Omental fat pad (tissue), 4 donors: ENCODE results near the gene FBXL15. TPM values are rescaled to one million over a fixed set of nuclear protein-coding genes. Genes with fewer than 3 reads are reported as not detected.
A peak's percentile ranks its signal among the peaks of the same experiment; 100 is the strongest.

Source experiments
- ATAC-seq: fragments of 150-250 bp; one replicate; pipeline ENCODE4 v1.9.1; 2016; ENCODE audit warnings: mild to moderate bottlenecking, moderate library complexity; ENCODE audit not compliant: low FRiP score
- DNase-seq: peaks from one replicate; pipeline ENCODE4 v3.0.0-alpha.2; 2019; ENCODE audit warnings: low spot score
- total RNA-seq, 4 donors: library from RNA; depleted of rRNA; stranded (reverse); fragments of >200 nt; gene quantifications; one replicate each; pipeline ENCODE4 v1.1.0, GENCODE V29; 2016
- TF ChIP-seq, protein P1 (sequence below), 3 donors: fragments of 450-650 bp; IDR thresholded peaks; one replicate each; pipeline ENCODE4 v1.5.1; 2016 to 2017; ENCODE audit warnings: antibody characterized with exemption in 3 of 3, mild to moderate bottlenecking in 3 of 3, moderate library complexity in 2 of 3

The FBXL15 gene
- total RNA-seq, 4 donors from 2014 or later, result 11.7 to 16.8 (median 15.0) TPM

DNA sequence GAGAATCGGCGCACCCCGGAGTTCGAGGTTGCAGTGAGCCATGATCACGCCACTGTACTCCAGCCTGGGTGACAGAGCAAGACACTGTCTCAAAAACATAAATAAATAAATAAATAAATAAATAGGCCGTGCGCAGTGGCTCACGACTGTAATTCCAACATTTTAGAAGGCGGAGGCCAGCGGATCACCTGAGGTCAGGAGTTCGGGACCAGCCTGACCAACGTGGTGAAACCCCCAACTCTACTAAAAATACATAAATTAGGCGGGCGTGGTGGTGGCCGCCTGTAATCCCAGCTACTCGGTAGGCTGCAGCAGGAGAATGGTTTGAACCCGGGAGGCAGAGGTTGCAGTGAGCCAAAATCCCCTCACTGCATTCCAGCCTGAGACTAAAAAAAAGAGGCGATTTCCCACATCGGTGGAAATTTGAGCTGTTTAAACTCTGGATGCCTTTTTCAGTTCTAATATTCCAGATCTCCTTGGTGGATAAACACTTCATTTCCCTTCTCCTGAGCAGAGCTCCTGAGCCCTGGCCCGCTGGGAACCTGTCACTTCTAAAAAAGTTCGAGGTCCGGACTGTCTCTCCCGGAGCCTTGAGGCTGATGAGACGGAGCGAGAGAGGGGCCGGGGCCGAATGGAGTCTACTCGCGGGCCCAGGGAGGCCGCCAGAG lies 27.1 kb upstream of the FBXL15 start:
- DNase-seq, result no peak
- TF ChIP-seq, protein P1, sequence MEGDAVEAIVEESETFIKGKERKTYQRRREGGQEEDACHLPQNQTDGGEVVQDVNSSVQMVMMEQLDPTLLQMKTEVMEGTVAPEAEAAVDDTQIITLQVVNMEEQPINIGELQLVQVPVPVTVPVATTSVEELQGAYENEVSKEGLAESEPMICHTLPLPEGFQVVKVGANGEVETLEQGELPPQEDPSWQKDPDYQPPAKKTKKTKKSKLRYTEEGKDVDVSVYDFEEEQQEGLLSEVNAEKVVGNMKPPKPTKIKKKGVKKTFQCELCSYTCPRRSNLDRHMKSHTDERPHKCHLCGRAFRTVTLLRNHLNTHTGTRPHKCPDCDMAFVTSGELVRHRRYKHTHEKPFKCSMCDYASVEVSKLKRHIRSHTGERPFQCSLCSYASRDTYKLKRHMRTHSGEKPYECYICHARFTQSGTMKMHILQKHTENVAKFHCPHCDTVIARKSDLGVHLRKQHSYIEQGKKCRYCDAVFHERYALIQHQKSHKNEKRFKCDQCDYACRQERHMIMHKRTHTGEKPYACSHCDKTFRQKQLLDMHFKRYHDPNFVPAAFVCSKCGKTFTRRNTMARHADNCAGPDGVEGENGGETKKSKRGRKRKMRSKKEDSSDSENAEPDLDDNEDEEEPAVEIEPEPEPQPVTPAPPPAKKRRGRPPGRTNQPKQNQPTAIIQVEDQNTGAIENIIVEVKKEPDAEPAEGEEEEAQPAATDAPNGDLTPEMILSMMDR (IDR thresholded peaks at IDR 0.05), result peak in 1 of 3 donors; percentile 86
- no peak for ATAC-seq

DNA sequence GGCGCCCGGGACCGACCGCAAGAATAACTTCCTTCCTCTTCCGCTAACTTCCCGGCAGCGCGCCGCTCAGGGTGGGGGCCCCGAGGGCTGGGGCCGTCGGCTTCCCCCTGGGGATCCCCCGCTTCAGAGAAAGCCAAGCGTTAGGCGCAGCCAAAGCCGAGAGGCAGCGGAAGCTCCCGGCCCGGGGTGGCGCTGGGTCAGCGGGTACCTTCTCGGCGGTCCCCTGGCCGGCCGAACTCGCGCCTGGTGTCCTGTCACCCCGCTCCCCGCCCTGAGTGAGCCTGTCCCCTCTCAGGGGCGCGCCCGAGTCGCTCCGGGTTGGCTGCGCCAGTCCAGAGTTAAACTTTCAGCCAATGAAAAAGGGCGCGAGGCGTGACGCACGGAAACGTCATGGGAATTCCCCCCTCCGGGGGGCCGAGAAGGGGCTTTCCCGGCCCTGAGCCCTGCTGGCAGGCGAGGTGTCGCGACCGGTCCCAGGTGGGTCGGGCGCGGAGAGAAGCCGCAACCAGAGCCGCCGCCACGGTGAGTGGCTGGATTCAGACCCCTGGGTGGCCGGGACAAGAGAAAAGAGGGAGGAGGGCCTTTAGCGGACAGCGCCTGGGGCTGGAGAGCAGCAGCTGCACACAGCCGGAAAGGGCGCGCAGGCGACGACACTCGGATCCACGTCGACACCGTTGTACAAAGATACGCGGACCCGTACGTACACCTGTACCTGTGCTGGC lies 26.4 kb upstream of the FBXL15 start:
- DNase-seq, result peak; percentile 89

DNA sequence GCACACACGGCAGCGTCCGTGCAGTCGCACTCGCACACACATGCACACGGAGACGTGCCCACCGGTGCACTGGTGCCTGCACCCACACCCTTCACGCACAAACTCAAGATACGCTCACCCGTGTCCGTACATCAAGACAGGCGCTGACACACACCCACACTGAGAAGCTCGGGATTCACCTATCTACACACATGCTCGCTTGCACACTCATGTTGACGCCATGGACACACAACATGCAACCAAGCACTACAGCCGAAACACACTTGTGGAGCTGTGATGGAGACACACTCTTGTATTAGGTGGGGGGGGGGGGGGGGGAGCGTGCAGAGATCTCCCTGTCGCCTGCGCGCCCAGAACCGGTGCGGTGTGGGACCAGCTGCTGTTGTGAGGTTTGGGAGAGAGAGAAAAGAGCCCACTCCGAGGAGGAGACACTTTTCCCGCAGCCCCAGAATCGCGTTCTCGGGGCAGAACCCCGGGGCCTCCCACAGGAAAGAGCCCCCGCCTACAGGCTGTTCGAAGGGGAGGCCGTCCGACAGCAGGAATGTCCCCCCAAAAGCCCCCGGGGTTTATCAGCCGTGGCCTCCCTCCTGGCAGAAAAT lies 25.7 kb upstream of the FBXL15 start:
- DNase-seq (no peak), ATAC-seq (peak; percentile 19)
- TF ChIP-seq, protein P1 (IDR thresholded peaks at IDR 0.05), result no peak

More for the DNA sequence above, 26.4 kb upstream of the FBXL15 start:
- TF ChIP-seq, protein P1 (IDR thresholded peaks at IDR 0.05), result peak in 1 of 3 donors; percentile 77
- peak; percentile 88 for ATAC-seq

DNA sequence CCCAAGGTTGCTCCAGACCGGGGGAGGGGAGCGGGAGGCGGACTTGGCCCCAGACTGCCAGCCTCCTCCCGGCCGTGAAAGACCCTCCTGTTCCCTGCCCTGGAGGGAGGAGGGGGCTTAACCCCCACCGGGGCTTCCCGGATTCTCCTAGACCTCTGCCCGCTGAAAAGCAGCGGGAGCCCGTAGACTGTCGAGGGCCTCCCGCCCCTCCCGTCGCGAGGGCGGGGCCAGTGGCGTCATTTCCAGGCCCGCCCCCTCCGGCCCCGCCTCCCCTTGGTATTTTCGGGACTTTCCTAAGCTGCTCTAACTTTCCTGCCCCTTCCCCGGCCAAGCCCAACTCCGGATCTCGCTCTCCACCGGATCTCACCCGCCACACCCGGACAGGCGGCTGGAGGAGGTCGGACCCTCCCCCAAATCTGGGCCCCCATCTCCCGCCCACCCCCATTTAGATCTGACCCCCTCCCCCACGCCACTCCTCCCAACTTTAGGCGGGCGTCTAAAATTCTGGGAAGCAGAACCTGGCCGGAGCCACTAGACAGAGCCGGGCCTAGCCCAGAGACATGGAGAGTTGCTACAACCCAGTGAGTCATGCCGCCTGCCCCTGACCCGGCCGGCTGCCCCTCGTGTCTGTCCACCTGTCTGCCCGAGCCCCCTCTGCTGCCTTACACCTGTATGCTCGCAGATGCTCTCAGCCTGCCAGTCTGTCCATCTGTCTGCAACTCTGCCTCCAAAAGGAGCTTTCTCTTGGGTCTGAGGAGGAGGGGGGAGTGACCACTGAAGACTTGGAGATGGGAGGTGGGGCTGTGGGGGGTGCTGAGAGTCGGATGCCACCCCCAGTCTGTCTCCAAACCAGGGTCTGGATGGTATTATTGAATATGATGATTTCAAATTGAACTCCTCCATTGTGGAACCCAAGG lies 25.0 kb upstream of the FBXL15 start, which contains the start of gene NFKB2:
Gene NFKB2 (plus strand): TSS at position 306 of the 917 bp plus-strand sequence. CDS start 255 bp downstream, at position 561.
- TF ChIP-seq, protein P1 (IDR thresholded peaks at IDR 0.05), result no peak
- DNase-seq, result peak; percentile 82
- ATAC-seq, result peak; percentile 61

DNA sequence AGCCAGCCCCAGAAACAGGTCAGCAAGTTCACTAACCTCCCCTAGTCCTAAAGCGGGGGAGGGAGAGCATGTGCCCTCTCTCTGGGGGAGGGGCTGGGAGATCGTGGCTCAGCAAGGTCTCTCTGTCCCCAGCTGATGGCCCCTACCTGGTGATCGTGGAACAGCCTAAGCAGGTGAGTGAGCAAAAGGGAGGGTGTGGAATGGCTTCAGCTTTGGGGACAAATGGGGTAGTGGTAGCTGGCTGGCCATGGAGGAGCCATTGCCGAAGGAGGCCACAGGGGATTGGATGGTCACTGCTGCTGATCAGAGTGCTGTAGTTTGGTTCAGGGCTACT lies 24.4 kb upstream of the FBXL15 start:
- no peak for DNase-seq
- TF ChIP-seq, protein P1 (IDR thresholded peaks at IDR 0.05), result no peak
- no peak for ATAC-seq

DNA sequence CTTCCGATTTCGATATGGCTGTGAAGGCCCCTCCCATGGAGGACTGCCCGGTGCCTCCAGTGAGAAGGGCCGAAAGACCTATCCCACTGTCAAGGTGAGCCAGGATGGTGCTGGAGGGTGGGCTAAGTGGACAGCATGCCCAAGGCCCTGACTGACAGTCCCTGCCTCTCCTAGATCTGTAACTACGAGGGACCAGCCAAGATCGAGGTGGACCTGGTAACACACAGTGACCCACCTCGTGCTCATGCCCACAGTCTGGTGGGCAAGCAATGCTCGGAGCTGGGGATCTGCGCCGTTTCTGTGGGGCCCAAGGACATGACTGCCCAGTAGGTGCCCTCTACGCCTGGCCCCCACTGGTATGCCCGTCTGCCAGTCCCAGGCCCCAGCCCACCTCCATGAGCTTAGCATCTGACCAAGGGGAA lies 23.9 kb upstream of the FBXL15 start:
- TF ChIP-seq, protein P1 (IDR thresholded peaks at IDR 0.05), result no peak
- no peak for ATAC-seq

More for the DNA sequence above, 23.9 kb upstream of the FBXL15 start:
- DNase-seq, result no peak
